DOHH2 (cell line): Measurements from ENCODE around the gene PTTG1.
A peak's percentile ranks its signal among the peaks of the same experiment; 100 is the strongest.

Experiments used
- H3F3A ChIP-seq: fragments of 200-600 bp; sonication (generic), shearing (Covaris generic); 2 replicates; pipeline ENCODE4 v1.6.0; 2016; ENCODE audit warnings: antibody characterized with exemption, mild to moderate bottlenecking; ENCODE audit not compliant: control insufficient read depth, insufficient read depth
- H3K27ac ChIP-seq: fragments of 200-600 bp; sonication (generic); 2 replicates; pipeline ENCODE4 v1.5.1; 2014; ENCODE audit warnings: low read depth, mild to moderate bottlenecking, low read length, moderate library complexity
- H3K27me3 ChIP-seq: fragments of 200-600 bp; sonication (generic); 2 replicates; pipeline ENCODE4 v1.6.1; 2014; ENCODE audit warnings: mild to moderate bottlenecking, low read length, mixed read lengths; ENCODE audit not compliant: control insufficient read depth
- H3K36me3 ChIP-seq: fragments of 200-600 bp; sonication (generic); 2 replicates; pipeline ENCODE4 v1.6.1; 2014; ENCODE audit warnings: mild to moderate bottlenecking, low read length, moderate library complexity, mixed read lengths; ENCODE audit not compliant: control insufficient read depth
- H3K4me1 ChIP-seq: fragments of 200-600 bp; sonication (generic); 2 replicates; pipeline ENCODE4 v1.6.1; 2014; ENCODE audit warnings: mild to moderate bottlenecking, low read length, mixed read lengths; ENCODE audit not compliant: control insufficient read depth
- H3K4me2 ChIP-seq: fragments of 200-600 bp; sonication (generic); 2 replicates; pipeline ENCODE4 v1.6.0; 2014; ENCODE audit warnings: mild to moderate bottlenecking, low read length, moderate library complexity
- H3K4me3 ChIP-seq: fragments of 200-600 bp; sonication (generic); 2 replicates; pipeline ENCODE4 v1.5.1; 2014; ENCODE audit warnings: mild to moderate bottlenecking, low read length, mixed read lengths
- H3K79me2 ChIP-seq: fragments of 200-600 bp; sonication (generic); 2 replicates; pipeline ENCODE4 v1.6.1; 2014; ENCODE audit warnings: mild to moderate bottlenecking, low read length, mixed read lengths; ENCODE audit not compliant: control insufficient read depth
- H3K9me2 ChIP-seq: fragments of 200-600 bp; sonication (generic); replicated peaks from 2 replicates; pipeline ENCODE4 v1.6.1; 2014; ENCODE audit warnings: mild to moderate bottlenecking, low read length, mixed read lengths; ENCODE audit not compliant: control insufficient read depth
- H3K9me3 ChIP-seq: fragments of 200-600 bp; sonication (generic); 2 replicates; pipeline ENCODE4 v1.6.1; 2014; ENCODE audit warnings: antibody characterized with exemption, low read length, mixed read lengths; ENCODE audit not compliant: control insufficient read depth, insufficient read depth
- H4K20me1 ChIP-seq: fragments of 200-600 bp; sonication (generic); 2 replicates; pipeline ENCODE4 v1.6.0; 2014; ENCODE audit warnings: low read depth, mild to moderate bottlenecking, antibody characterized with exemption, low read length, moderate library complexity; ENCODE audit not compliant: control insufficient read depth, insufficient read depth
- EZH2phosphoT487 ChIP-seq: fragments of 200-600 bp; sonication (generic); IDR thresholded peaks from 2 replicates; pipeline ENCODE4 v1.6.1; 2017; ENCODE audit warnings: borderline replicate concordance, mild to moderate bottlenecking, antibody characterized with exemption, low read length, moderate library complexity, mixed read lengths
- TF ChIP-seq, protein P1 (sequence below): fragments of 200-600 bp; sonication (generic); IDR thresholded peaks from one replicate; pipeline ENCODE4 v1.5.1; 2014; ENCODE audit warnings: antibody characterized with exemption, mild to moderate bottlenecking, low read depth, low read length; ENCODE audit not compliant: poor library complexity, severe bottlenecking

PTTG1 gene

DNA sequence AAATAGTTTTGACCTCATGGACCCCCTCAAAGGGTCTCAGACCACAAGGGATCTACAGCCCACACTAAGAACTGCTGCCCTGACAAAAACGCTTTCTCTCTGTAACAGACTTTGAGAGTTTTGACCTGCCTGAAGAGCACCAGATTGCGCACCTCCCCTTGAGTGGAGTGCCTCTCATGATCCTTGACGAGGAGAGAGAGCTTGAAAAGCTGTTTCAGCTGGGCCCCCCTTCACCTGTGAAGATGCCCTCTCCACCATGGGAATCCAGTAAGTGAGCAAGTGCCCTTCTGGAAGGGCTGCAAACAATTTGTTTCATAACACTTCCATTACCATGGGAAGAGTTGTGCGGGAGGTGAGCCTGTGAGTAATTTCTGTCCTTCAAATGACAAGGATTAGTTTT, 6.0 kb downstream of the PTTG1 start:
- H3K9me2 ChIP-seq: no peaks in the 10 kb centered on the region
- H3K4me1 ChIP-seq: peaks cover 90% of the 10 kb centered on the region
- H3K4me3 ChIP-seq: no peak overlapping the region
- peaks cover 43% of the 10 kb centered on the region for H3F3A ChIP-seq
- H3K9me3 ChIP-seq: no peaks in the 10 kb centered on the region
- H3K27me3 ChIP-seq: no peaks in the 10 kb centered on the region
- H3K79me2 ChIP-seq: peaks cover 48% of the 10 kb centered on the region
- H3K36me3 ChIP-seq: peaks cover 79% of the 10 kb centered on the region
- no peaks in the 10 kb centered on the region for H4K20me1 ChIP-seq
- no peak overlapping the region for H3K27ac ChIP-seq
- TF ChIP-seq EZH2phosphoT487: no peak
- TF ChIP-seq, protein P1, sequence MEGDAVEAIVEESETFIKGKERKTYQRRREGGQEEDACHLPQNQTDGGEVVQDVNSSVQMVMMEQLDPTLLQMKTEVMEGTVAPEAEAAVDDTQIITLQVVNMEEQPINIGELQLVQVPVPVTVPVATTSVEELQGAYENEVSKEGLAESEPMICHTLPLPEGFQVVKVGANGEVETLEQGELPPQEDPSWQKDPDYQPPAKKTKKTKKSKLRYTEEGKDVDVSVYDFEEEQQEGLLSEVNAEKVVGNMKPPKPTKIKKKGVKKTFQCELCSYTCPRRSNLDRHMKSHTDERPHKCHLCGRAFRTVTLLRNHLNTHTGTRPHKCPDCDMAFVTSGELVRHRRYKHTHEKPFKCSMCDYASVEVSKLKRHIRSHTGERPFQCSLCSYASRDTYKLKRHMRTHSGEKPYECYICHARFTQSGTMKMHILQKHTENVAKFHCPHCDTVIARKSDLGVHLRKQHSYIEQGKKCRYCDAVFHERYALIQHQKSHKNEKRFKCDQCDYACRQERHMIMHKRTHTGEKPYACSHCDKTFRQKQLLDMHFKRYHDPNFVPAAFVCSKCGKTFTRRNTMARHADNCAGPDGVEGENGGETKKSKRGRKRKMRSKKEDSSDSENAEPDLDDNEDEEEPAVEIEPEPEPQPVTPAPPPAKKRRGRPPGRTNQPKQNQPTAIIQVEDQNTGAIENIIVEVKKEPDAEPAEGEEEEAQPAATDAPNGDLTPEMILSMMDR: no peak
- H3K4me2 ChIP-seq: no peak overlapping the region

DNA sequence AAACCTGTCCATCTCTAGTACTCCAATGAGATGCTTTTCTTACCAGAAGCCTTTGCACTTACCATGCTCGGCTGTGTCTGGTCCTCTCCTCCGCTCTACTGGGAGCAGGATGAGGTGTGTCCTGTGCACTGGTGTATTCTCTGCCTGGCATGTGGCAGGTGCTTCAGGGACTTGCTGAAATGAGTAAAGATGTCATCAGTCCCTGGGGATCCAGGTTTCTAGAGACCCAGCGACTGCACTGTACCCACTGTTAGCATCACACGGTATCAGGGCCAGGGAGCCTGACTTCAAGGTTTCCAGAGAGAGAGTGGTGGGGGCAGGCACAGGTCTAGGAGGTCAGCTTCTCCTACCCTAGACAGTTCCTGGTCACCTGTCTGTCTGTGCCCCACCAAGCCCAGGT, 10.5 kb downstream of the PTTG1 start:
- peaks cover 17% of the 10 kb centered on the region for H3F3A ChIP-seq
- H3K79me2 ChIP-seq: peaks cover 6% of the 10 kb centered on the region; the same call in 1 of the 2 replicates
- H4K20me1 ChIP-seq: no peaks in the 10 kb centered on the region
- peaks cover 33% of the 10 kb centered on the region for H3K36me3 ChIP-seq
- no peak overlapping the region for H3K4me3 ChIP-seq
- H3K4me2 ChIP-seq: peak overlapping the region; percentile 13; the same call in 1 of the 2 replicates
- H3K9me3 ChIP-seq: no peaks in the 10 kb centered on the region
- TF ChIP-seq, protein P1: no peak
- TF ChIP-seq EZH2phosphoT487: no peak
- no peak overlapping the region for H3K27ac ChIP-seq
- H3K27me3 ChIP-seq: no peaks in the 10 kb centered on the region
- peaks cover 94% of the 10 kb centered on the region for H3K4me1 ChIP-seq
- no peaks in the 10 kb centered on the region for H3K9me2 ChIP-seq

DNA sequence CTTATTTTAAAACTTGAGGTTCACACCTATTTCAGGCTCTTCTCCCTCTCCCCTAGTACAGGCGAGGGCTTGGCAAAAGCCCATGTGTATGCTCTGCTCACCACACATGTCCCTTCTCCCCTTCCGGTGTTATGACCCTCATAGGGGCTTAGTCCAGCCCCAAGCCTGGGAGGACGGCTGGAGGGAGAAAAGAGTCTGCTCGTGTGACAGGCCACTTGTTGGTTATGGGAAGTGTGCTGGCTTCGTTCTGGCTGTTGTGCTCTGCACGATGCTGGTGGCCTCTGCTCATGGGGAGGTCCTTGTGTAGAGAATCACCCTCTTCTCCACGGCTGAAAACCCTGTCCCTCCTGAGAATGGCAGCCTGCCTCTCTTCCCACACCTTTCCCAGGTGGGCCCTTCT, 11.1 kb downstream of the PTTG1 start:
- no peak overlapping the region for H3K4me3 ChIP-seq
- H3K9me3 ChIP-seq: no peaks in the 10 kb centered on the region
- no peaks in the 10 kb centered on the region for H4K20me1 ChIP-seq
- H3K27ac ChIP-seq: no peak overlapping the region
- H3K79me2 ChIP-seq: no peaks in the 10 kb centered on the region; the same call in 1 of the 2 replicates
- peaks cover 17% of the 10 kb centered on the region for H3F3A ChIP-seq
- H3K9me2 ChIP-seq: no peaks in the 10 kb centered on the region
- no peaks in the 10 kb centered on the region for H3K27me3 ChIP-seq
- H3K4me1 ChIP-seq: peaks cover 89% of the 10 kb centered on the region
- TF ChIP-seq EZH2phosphoT487: no peak
- peak overlapping the region; percentile 78; the same call in 1 of the 2 replicates for H3K4me2 ChIP-seq
- peaks cover 27% of the 10 kb centered on the region for H3K36me3 ChIP-seq

DNA sequence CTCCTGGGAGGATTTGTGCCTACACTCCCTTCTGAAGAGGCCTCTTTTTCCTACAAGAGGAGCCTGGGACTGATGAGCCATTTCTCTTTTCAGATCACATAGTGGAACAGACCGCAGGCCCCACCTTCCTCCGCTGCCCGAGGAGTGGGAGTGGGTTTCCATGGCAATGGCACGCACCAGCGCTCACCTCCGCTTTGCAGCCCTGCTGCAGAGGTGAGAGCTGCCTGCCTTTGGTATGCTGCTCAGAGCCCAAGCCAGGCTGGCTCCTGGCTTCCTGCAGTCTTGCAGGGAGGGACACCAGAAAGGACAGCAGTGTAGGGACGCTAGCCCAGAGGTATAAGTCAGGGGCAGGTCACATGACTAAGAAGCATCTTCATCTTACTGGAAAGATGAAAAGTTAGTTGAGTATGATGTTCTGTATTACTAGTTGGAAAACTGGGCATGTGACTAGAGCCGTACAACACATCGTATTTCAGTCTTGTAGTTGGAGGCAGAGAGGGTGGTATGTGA, 12.4 kb downstream of the PTTG1 start:
- Histone ChIP-seq H4K20me1 (no peaks in the 10 kb centered on the region), H3K27me3 (no peaks in the 10 kb centered on the region), H3F3A (peaks cover 5% of the 10 kb centered on the region), H3K4me3 (peak overlapping the region; percentile 64), H3K4me1 (peaks cover 91% of the 10 kb centered on the region), H3K9me2 (no peaks in the 10 kb centered on the region), H3K36me3 (peaks cover 14% of the 10 kb centered on the region), H3K9me3 (no peaks in the 10 kb centered on the region), H3K27ac (0 out of 2 replicates have a peak overlapping the region, but pooled peaks have one; percentile 17), H3K4me2 (peak overlapping the region; percentile 78), H3K79me2 (no peaks in the 10 kb centered on the region)
- TF ChIP-seq, protein P1: no peak
- no peak for TF ChIP-seq EZH2phosphoT487
